Heart left ventricle (tissue), 16 donors: ENCODE data around the gene OPN1LW. TPM values are rescaled to one million over a fixed set of nuclear protein-coding genes. Genes with fewer than 3 reads are reported as not detected.

Experiments used
- ATAC-seq, 4 donors: fragments of 200-7000 bp; cut with Tn5 transposase; one replicate each; pipeline ENCODE4 v1.9.1; 2020 to 2022; ENCODE audit warnings: moderate library complexity in 4 of 4, mild to moderate bottlenecking in 3 of 4, moderate number of reproducible peaks in 1 of 4
- DNase-seq, 5 donors: peaks; one replicate each; pipeline ENCODE4 v3.0.0-alpha.2; 2020
- H3K27ac ChIP-seq, 12 donors: fragments of 200-600 bp; sonication (generic) in 4 of 12; one replicate each; pipeline versions ENCODE4 v1.5.0 to v1.8.0; 2016 to 2022; ENCODE audit warnings: mild to moderate bottlenecking in 2 of 12
- H3K27me3 ChIP-seq, 9 donors: fragments of 200-600 bp; sonication (generic) in 2 of 9; one replicate each; pipeline versions ENCODE4 v1.5.1 to v1.8.0; 2016 to 2022; ENCODE audit warnings: mild to moderate bottlenecking in 3 of 9
- H3K36me3 ChIP-seq, 9 donors: fragments of 200-600 bp; sonication (generic) in 2 of 9; one replicate each; pipeline versions ENCODE4 v1.5.0 to v1.8.0; 2018 to 2022; ENCODE audit warnings: mild to moderate bottlenecking in 2 of 9
- H3K4me1 ChIP-seq, 12 donors: fragments of 200-600 bp; sonication (generic) in 4 of 12; one replicate each; pipeline versions ENCODE4 v1.5.0 to v1.8.0; 2016 to 2022; ENCODE audit warnings: mild to moderate bottlenecking in 3 of 12
- H3K4me3 ChIP-seq, 12 donors: fragments of 200-600 bp; sonication (generic) in 4 of 12; one replicate each; pipeline versions ENCODE4 v1.5.0 to v1.8.0; 2017 to 2022; ENCODE audit warnings: mild to moderate bottlenecking in 9 of 12, moderate library complexity in 4 of 12
- H3K9me3 ChIP-seq, 12 donors: fragments of 200-600 bp; sonication (generic) in 4 of 12; one replicate each; pipeline versions ENCODE4 v1.5.0 to v1.8.0; 2016 to 2022; ENCODE audit warnings: mild to moderate bottlenecking in 1 of 12
- POLR2A ChIP-seq, 2 donors: fragments of 450-650 bp; IDR thresholded peaks; one replicate each; pipeline ENCODE4 v1.6.1; 2017; ENCODE audit warnings: antibody characterized with exemption in 2 of 2, mild to moderate bottlenecking in 2 of 2, moderate library complexity in 2 of 2
- WGBS, 4 donors: extraction: QIAGEN DNeasy Blood & Tissue Kit in 2 of 4; methylation state at CpG; one replicate each; pipeline versions ENCODE4 v1.1.5 to v1.1.7; 2013 to 2018; 5-methylcytosine and 5-hydroxymethylcytosine counted together
- intact Hi-C, 10 donors: fragments of 100-400 bp; cut with DNase I; formaldehyde crosslinking; loops; one replicate each; pipeline versions ENCODE4 v1.11.1 to v1.14.2; 2022
- polyA plus RNA-seq, 2 donors: library from polyadenylated mRNA; stranded (reverse); fragments of 200-250 nt; gene quantifications; one replicate each; pipeline ENCODE4 v1.2.3, GENCODE V29; 2013
- total RNA-seq, 9 donors: library from RNA; depleted of rRNA in 2 of 9; stranded (reverse); fragments of >200 nt in 2 of 9; fragmentation: NEBNext Ultra II Directional in 3 of 9; extraction: Animal tissue kit (Norgen Biotek cat#: 25700) in 3 of 9; gene quantifications; one replicate each; pipeline versions ENCODE4 v1.1.0 to v1.2.4, GENCODE V29; 2016 to 2023
- TF ChIP-seq, protein P1 (sequence below), 12 donors: fragments of 200-600 bp; sonication (generic) in 4 of 12; IDR thresholded peaks; one replicate each; pipeline versions ENCODE4 v1.5.0 to v1.8.0; 2018 to 2022; ENCODE audit warnings: antibody characterized with exemption in 12 of 12, mild to moderate bottlenecking in 5 of 12
- donor health status: ischemic (EF 13 %, LVEDD 7.1; RV severe dilation, severe dysfunction).
- donor health status: healthy with polysubstance abuse.
- donor health status: DM: no; HTN: yes; CAD: no.
- donor health status: DM: no; HTN: no; CAD: no.
- donor health status: ischemic (EF 25% LVEDD 6.9; RV normal size, moderate dysfunction).
- donor health status: ischemic (EF 25% LVEDD 5.7; RV mildly dilated, moderate dysfunction).
- donor health status: healthy.
- donor health status: DM: yes; HTN: yes; CAD: no.
- donor health status: ischemic (EF 35%, LVEDD 5.7; RV mildly dilated, moderate dysfunction).
- donor health status: nonischemic (EF 11% LVEDD 7.7; RV severe dilation, severe dysfunction).
- donor health status: DM: yes; HTN: yes; CAD: no.
- donor health status: PGD.
- donor health status: ischemic (EF 29% LVEDD 5.4; RV normal size, mild dysfunction).
- donor health status: nonischemic (EF 23%, LVEDD 6.1; RV moderate dilation, normal function).

Gene OPN1LW
- total and polyA plus RNA-seq, 11 donors = not detected

DNA sequence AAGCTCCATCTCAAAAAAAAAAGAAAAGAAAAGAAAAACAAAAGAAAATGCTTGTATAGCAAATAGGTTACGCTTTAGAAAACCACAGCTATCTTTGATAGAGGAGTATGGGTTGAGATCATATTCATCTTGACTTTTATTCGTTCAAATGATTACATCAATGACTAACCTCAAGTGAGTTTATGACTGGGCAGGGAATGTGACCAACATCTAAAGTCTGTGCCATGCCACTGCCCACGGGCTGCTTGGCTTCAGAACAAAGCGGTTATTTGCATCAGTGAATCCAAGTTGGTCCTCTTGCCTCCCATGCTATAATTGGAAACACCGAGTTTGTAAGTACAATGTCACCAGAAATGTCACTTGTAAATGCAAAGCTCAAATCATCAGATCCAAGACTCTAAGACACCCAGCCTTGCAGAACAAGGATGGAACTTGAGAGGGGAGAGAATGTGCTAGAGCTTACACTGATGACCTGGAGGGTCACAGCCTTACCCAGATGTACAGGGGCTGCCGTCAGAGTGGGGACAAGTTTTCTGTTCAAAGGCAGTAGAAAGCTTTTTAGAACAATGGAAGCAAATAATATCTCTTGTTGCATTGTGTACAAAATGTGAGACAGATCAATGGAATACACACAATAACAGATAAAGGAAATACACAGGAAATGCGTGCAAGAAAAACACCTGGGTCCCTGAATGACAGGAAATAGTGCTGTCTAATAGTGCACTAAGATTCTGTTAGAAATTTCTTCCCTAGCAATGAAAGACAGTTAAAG is 8.4 kb upstream of the OPN1LW start:
- TF ChIP-seq, protein P1, sequence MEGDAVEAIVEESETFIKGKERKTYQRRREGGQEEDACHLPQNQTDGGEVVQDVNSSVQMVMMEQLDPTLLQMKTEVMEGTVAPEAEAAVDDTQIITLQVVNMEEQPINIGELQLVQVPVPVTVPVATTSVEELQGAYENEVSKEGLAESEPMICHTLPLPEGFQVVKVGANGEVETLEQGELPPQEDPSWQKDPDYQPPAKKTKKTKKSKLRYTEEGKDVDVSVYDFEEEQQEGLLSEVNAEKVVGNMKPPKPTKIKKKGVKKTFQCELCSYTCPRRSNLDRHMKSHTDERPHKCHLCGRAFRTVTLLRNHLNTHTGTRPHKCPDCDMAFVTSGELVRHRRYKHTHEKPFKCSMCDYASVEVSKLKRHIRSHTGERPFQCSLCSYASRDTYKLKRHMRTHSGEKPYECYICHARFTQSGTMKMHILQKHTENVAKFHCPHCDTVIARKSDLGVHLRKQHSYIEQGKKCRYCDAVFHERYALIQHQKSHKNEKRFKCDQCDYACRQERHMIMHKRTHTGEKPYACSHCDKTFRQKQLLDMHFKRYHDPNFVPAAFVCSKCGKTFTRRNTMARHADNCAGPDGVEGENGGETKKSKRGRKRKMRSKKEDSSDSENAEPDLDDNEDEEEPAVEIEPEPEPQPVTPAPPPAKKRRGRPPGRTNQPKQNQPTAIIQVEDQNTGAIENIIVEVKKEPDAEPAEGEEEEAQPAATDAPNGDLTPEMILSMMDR (IDR thresholded peaks at IDR 0.05) = no peak
- Histone ChIP-seq H3K4me3 (no peak overlapping the region), H3K27me3 (peaks cover 0 to 24% (median 0%) of the 10 kb centered on the region in 9 donors), H3K27ac (peak overlapping the region in 5 of 12 donors; percentile 13 to 69 (median 24)), H3K9me3 (no peaks in the 10 kb centered on the region), H3K36me3 (no peaks in the 10 kb centered on the region), H3K4me1 (peaks cover 0 to 16% (median 4%) of the 10 kb centered on the region in 12 donors)
- DNase-seq (no peak), ATAC-seq (peak in 2 of 4 donors; percentile 42 to 55)
- 50 to 69% (median 61%) methylated on average over 7 of the region's 7 CpGs for WGBS, 4 donors
- intact Hi-C loops = no loop called here

DNA sequence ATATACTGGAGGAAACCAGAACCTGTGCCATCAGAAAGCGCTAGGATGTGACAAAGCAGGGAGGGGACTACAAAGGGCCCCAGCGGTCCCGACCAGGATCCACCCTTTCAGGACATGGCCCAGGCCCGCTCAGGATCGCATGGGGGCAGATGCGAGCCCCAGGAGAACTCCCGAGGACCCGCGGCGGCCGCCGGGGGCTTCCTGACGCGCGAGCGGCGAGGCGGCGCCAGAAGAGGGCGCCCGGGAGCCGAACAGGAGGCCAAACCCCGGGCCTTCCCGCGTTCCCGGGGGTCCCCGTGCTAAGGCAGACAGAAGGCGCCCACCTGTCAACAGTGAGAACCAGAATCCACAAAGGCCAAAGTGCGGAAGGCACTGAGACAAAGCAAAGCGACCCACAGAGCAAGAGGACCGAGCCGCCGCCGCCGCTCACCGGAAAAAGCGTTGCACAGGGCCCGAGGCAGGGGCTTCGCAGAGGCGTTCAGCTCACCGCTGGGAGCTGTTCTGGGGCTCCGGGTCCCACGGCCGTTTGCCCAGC is 7.3 kb upstream of the OPN1LW start:
- Histone ChIP-seq H3K27me3 (peaks cover 0 to 24% (median 0%) of the 10 kb centered on the region in 9 donors), H3K36me3 (no peaks in the 10 kb centered on the region)
- WGBS, 4 donors = 2 to 35% (median 14%) methylated on average over 21 to 44 of the region's 44 CpGs

DNA sequence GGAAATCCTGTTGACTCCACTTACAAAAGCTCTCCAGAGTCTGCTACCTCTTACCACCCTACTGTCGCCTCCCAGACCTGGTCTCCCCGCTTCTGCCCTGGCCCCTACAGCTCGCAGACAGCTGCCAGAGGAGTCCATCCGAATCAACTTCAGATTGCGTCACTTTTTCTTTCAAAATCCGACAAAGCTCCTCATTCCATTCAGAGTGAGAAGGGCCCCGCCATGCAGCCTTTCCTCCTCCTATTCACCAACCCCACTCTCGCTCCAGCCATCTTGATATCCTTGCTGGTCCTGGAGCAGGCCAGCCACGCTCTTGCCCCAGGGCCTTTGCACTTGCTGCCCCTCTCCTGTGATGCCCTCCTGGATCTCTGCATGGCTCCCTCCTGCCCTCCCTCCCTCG is 5.2 kb upstream of the OPN1LW start:
- H3K27ac ChIP-seq = no peak overlapping the region
- intact Hi-C loops = no loop called here
- no peak for ATAC-seq
- 89 to 95% (median 91%) methylated on average over 10 of the region's 10 CpGs for WGBS, 4 donors
- TF ChIP-seq, protein P1 (IDR thresholded peaks at IDR 0.05) = no peak
- TF ChIP-seq POLR2A (IDR thresholded peaks at IDR 0.05) = no peak
- peaks cover 0 to 16% (median 4%) of the 10 kb centered on the region in 12 donors for H3K4me1 ChIP-seq
- DNase-seq = no peak
- no peak overlapping the region for H3K4me3 ChIP-seq
- H3K27me3 ChIP-seq = peaks cover 0 to 24% (median 0%) of the 10 kb centered on the region in 9 donors
- H3K9me3 ChIP-seq = no peaks in the 10 kb centered on the region
- H3K36me3 ChIP-seq = no peaks in the 10 kb centered on the region

More for the DNA sequence above, 7.3 kb upstream of the OPN1LW start:
- Histone ChIP-seq H3K4me1 (peaks cover 0 to 16% (median 4%) of the 10 kb centered on the region in 12 donors), H3K27ac (peak overlapping the region in 10 of 12 donors; percentile 6 to 69 (median 52)), H3K9me3 (no peaks in the 10 kb centered on the region), H3K4me3 (peak overlapping the region in 10 of 12 donors; percentile 26 to 56 (median 47))
- ATAC-seq (peak; percentile 71 to 93 (median 81)), DNase-seq (peak; percentile 69 to 83 (median 71))
- TF ChIP-seq, protein P1 (IDR thresholded peaks at IDR 0.05) = peak; percentile 62 to 87 (median 76)
- TF ChIP-seq POLR2A (IDR thresholded peaks at IDR 0.05) = no peak
- intact Hi-C loops = no loop called here

DNA sequence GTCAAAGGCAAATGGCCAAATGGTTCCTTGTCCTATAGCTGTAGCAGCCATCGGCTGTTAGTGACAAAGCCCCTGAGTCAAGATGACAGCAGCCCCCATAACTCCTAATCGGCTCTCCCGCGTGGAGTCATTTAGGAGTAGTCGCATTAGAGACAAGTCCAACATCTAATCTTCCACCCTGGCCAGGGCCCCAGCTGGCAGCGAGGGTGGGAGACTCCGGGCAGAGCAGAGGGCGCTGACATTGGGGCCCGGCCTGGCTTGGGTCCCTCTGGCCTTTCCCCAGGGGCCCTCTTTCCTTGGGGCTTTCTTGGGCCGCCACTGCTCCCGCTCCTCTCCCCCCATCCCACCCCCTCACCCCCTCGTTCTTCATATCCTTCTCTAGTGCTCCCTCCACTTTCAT is 3.8 kb upstream of the OPN1LW start:
- peaks cover 0 to 15% (median 0%) of the 10 kb centered on the region in 9 donors for H3K27me3 ChIP-seq
- WGBS, 4 donors = 79 to 93% (median 89%) methylated on average over 10 to 12 of the region's 12 CpGs
- TF ChIP-seq, protein P1 (IDR thresholded peaks at IDR 0.05) = no peak
- no peak for TF ChIP-seq POLR2A (IDR thresholded peaks at IDR 0.05)
- DNase-seq = no peak
- peaks cover 0 to 16% (median 4%) of the 10 kb centered on the region in 12 donors for H3K4me1 ChIP-seq
- no peak overlapping the region for H3K27ac ChIP-seq
- ATAC-seq = no peak
- no peaks in the 10 kb centered on the region for H3K36me3 ChIP-seq
- H3K4me3 ChIP-seq = no peak overlapping the region
- no peaks in the 10 kb centered on the region for H3K9me3 ChIP-seq
- intact Hi-C loops = no loop called here
